NCI-H226 (cell line): ENCODE data around the gene SRGAP2C.
"Not testable (repeated sequence)": the region's sequence is repeated elsewhere in the genome, so short reads cannot be mapped to it uniquely, and the experiment has no call there.

Source experiments
- DNase-seq: peaks from one replicate; pipeline ENCODE4 v3.0.0-alpha.2; 2015

Gene SRGAP2C

GRCh38 chr1:121187914-121188313 lies 3.1 kb downstream of the SRGAP2C start:
- DNase-seq, result peak; percentile 1

GRCh38 chr1:121192512-121192911 lies 7.7 kb downstream of the SRGAP2C start:
- DNase-seq, result not testable (repeated sequence)

GRCh38 chr1:121197095-121197882 lies 12.5 kb downstream of the SRGAP2C start:
- not testable (repeated sequence) for DNase-seq

- not testable (repeated sequence) for DNase-seq
Measured at GRCh38 chr1:121199763-121200162, 15.0 kb downstream of the SRGAP2C start.

- not testable (repeated sequence) for DNase-seq
Measured at GRCh38 chr1:121200232-121200631, 15.5 kb downstream of the SRGAP2C start.

GRCh38 chr1:121200985-121201981 lies 16.5 kb downstream of the SRGAP2C start:
- peak; percentile 83 for DNase-seq

GRCh38 chr1:121202986-121203385 lies 18.2 kb downstream of the SRGAP2C start:
- DNase-seq, result peak; percentile 2

- DNase-seq, result peak; percentile 64
Measured at GRCh38 chr1:121205786-121206711, 21.3 kb downstream of the SRGAP2C start.

- DNase-seq, result not testable (repeated sequence)
Measured at GRCh38 chr1:121207328-121207727, 22.6 kb downstream of the SRGAP2C start.

GRCh38 chr1:121208375-121208774 lies 23.6 kb downstream of the SRGAP2C start:
- not testable (repeated sequence) for DNase-seq

GRCh38 chr1:121210778-121211177 lies 26.0 kb downstream of the SRGAP2C start:
- not testable (repeated sequence) for DNase-seq

- DNase-seq, result not testable (repeated sequence)
Measured at GRCh38 chr1:121213491-121213890, 28.7 kb downstream of the SRGAP2C start.

GRCh38 chr1:121214544-121215156 lies 29.9 kb downstream of the SRGAP2C start:
- not testable (repeated sequence) for DNase-seq

GRCh38 chr1:121215699-121216417 lies 31.1 kb downstream of the SRGAP2C start:
- DNase-seq, result not testable (repeated sequence)

- DNase-seq, result not testable (repeated sequence)
Measured at GRCh38 chr1:121216676-121217075, 31.9 kb downstream of the SRGAP2C start.

GRCh38 chr1:121221770-121222169 lies 37.0 kb downstream of the SRGAP2C start:
- DNase-seq, result not testable (repeated sequence)

- DNase-seq, result not testable (repeated sequence)
Measured at GRCh38 chr1:121224714-121225113, 39.9 kb downstream of the SRGAP2C start.

- not testable (repeated sequence) for DNase-seq
Measured at GRCh38 chr1:121226295-121226904, 41.6 kb downstream of the SRGAP2C start.

- DNase-seq, result not testable (repeated sequence)
Measured at GRCh38 chr1:121226925-121227324, 42.1 kb downstream of the SRGAP2C start.

GRCh38 chr1:121227544-121228330 lies 43.0 kb downstream of the SRGAP2C start:
- not testable (repeated sequence) for DNase-seq
